Tibial artery (tissue), 4 donors: ENCODE results near the gene CACNA1H.

ENCODE experiments used
- DNase-seq, 2 donors: peaks; one replicate each; pipeline ENCODE4 v3.0.0-alpha.2; 2019
- H3K27ac ChIP-seq, 2 donors: fragments of 200-600 bp; sonication (generic) in 1 of 2; 1 replicate in 1 of 2; 2 replicates in 1 of 2; pipeline ENCODE4 v1.5.1; 2018 to 2019; ENCODE audit warnings: mild to moderate bottlenecking in 1 of 2
- H3K27me3 ChIP-seq, 2 donors: fragments of 200-600 bp; sonication (generic) in 1 of 2; one replicate each; pipeline versions ENCODE4 v1.5.1 to v1.6.0; 2016 to 2019
- H3K36me3 ChIP-seq, 3 donors: fragments of 200-600 bp; sonication (generic) in 2 of 3; one replicate each; pipeline ENCODE4 v1.5.1; 2016 to 2019; ENCODE audit warnings: mild to moderate bottlenecking in 2 of 3
- H3K4me1 ChIP-seq, 4 donors: fragments of 200-600 bp; sonication (generic) in 2 of 4; 1 replicate in 3 of 4; 2 replicates in 1 of 4; pipeline ENCODE4 v1.5.1; 2016 to 2019
- H3K4me3 ChIP-seq, 2 donors: fragments of 200-600 bp; sonication (generic) in 1 of 2; 1 replicate in 1 of 2; 2 replicates in 1 of 2; pipeline ENCODE4 v1.5.1; 2018 to 2019; ENCODE audit warnings: mild to moderate bottlenecking in 2 of 2
- H3K9me3 ChIP-seq, 3 donors: fragments of 200-600 bp; sonication (generic) in 1 of 3; one replicate each; pipeline ENCODE4 v1.5.1; 2016 to 2019
- intact Hi-C: fragments of 100-400 bp; cut with DNase I; formaldehyde crosslinking; loops from one replicate; pipeline ENCODE4 v1.15.0; 2023; ENCODE audit warnings: low total_unique reads
- TF ChIP-seq, protein P1 (sequence below), 2 experiments: fragments of 200-600 bp in 1 of 2; fragments of 450-650 bp in 1 of 2; IDR thresholded peaks; one replicate each; pipeline ENCODE4 v1.5.1; 2017 to 2019; ENCODE audit warnings: antibody characterized with exemption in 2 of 2, mild to moderate bottlenecking in 1 of 2, moderate library complexity in 1 of 2

CACNA1H gene

DNA sequence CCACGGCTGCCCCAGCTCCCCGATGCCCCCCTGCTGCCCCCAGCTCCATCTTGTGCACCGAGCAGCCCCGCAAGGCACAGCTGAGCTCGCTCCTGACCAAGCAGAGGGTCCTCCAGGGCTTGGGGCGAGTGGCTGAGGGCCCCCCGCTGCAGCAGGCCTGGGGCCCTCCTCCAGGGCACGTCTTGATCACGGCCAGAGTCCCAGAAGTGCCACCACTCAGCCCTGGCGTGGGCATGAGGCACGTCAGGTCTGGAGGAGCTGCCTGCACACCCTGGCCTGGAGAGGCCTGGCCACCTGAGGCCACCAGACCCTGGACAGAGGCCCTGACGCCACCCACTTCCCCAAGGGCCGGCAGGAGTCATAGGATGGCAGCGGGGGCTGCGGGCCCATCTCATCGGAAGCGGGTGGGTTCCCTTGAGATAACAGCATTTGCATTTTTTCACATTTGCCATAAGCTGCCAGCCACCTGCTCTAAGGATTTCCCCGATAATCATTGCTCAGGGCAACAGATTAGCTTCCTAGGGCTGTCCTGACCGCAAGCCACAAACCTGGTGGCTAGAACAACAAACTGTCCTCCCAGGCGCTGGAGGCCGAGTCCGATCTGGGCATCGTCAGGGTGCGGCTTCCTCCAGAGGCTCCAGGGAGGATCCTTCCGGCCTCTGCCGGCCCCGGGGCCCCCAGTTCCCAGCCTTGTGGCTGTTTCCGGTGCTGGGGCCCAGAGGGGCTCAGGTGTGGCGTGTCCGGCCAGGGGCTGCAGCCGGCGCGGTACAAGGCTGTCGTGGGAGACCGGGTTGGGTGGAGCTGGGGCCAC lies 32.9 kb upstream of the CACNA1H start:
- Histone ChIP-seq H3K4me1 (no peaks in the 10 kb centered on the region), H3K4me3 (no peak overlapping the region), H3K9me3 (no peaks in the 10 kb centered on the region), H3K36me3 (no peaks in the 10 kb centered on the region), H3K27me3 (peaks cover 0 to 79% of the 10 kb centered on the region in 2 donors), H3K27ac (no peak overlapping the region)
- intact Hi-C loops = no loop called here
- no peak for DNase-seq
- TF ChIP-seq, protein P1, sequence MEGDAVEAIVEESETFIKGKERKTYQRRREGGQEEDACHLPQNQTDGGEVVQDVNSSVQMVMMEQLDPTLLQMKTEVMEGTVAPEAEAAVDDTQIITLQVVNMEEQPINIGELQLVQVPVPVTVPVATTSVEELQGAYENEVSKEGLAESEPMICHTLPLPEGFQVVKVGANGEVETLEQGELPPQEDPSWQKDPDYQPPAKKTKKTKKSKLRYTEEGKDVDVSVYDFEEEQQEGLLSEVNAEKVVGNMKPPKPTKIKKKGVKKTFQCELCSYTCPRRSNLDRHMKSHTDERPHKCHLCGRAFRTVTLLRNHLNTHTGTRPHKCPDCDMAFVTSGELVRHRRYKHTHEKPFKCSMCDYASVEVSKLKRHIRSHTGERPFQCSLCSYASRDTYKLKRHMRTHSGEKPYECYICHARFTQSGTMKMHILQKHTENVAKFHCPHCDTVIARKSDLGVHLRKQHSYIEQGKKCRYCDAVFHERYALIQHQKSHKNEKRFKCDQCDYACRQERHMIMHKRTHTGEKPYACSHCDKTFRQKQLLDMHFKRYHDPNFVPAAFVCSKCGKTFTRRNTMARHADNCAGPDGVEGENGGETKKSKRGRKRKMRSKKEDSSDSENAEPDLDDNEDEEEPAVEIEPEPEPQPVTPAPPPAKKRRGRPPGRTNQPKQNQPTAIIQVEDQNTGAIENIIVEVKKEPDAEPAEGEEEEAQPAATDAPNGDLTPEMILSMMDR (IDR thresholded peaks at IDR 0.05) = no peak

DNA sequence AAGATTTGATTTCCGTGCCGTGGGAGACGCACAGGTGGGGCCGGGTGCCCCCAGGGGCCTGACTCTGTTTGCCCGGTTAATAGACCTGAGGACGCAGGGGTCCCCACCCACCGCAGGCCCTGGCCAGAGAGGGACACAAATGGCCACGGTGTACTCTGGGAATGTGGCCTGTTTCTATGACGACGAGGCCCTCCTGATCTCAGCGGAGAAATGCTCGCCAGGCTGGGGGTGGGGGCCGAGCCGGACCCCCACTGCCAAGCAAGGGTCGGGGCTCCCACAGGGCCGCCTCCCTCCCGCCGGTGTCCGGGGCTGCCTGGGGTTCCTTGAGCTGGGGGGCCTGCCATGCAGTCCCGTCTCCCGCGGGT lies 32.3 kb upstream of the CACNA1H start:
- Histone ChIP-seq H3K9me3 (no peaks in the 10 kb centered on the region), H3K27me3 (peaks cover 0 to 79% of the 10 kb centered on the region in 2 donors), H3K36me3 (no peaks in the 10 kb centered on the region), H3K4me3 (no peak overlapping the region), H3K4me1 (peaks cover 0 to 4% (median 0%) of the 10 kb centered on the region in 4 donors), H3K27ac (no peak overlapping the region)
- intact Hi-C loops = no loop called here
- TF ChIP-seq, protein P1 (IDR thresholded peaks at IDR 0.05) = no peak
- DNase-seq = no peak

DNA sequence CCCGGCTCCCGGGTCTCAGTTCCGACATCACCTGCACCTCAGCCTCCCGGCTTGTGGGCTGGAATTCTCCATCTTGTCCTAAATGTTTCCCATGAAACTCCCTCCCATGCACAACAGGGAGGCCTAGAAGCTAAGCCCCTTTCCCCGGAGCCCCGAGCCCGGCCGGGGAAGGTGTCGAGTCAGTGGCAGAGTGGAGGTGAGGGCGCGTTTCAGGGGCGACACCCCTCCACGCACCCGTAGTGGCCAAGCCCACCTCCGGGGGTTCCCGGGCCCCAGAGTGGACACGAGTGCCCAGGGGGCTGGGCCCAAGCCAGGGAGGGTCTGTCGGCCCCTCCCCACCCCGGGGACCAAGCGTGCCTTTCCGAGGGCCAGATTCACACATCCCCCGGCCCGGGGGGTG lies 31.9 kb upstream of the CACNA1H start:
- intact Hi-C loops = no loop called here
- Histone ChIP-seq H3K27me3 (peaks cover 0 to 80% of the 10 kb centered on the region in 2 donors), H3K36me3 (no peaks in the 10 kb centered on the region), H3K9me3 (no peaks in the 10 kb centered on the region), H3K4me3 (no peak overlapping the region), H3K4me1 (peaks cover 0 to 4% (median 0%) of the 10 kb centered on the region in 4 donors), H3K27ac (no peak overlapping the region)
- DNase-seq = no peak
- TF ChIP-seq, protein P1 (IDR thresholded peaks at IDR 0.05) = no peak

DNA sequence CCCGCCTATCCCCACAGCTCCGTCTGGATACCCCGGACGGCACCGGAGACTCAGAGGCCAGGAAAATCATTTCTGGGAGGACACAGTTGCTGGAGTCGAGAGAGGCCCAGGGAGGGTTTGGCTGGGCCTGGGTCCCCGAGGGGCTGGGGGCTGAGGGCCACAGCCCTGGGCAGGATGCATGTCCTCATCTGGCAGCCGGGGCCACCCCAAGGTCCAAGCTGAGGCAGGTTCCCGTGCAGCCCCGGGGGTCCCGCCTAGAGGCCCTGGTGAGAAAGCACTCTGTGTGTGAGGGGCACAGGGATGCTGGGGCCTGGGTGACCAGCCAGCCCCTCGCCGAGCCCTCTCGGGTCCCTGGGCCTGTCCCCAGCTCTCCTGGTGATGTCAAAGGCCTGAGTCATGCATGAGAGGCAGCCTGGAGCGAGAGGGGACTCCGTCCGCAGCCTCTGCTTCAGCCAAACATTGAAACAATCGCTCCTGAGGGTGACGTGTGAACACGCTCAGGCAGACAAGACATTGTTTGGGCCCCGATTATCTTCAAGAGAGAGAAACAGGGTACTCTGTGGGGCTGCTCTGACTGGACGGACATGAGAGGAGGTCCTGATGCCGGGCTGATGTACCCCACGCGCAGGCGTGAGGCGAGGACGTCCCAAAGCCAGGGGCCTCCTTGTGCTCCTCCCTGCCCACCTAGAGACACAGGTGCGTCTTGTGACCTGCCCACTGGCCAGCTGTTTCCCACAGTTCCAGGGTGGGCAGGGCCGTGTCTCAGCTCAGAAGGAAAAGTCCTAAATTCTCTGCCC lies 31.1 kb upstream of the CACNA1H start:
- no peak for DNase-seq
- TF ChIP-seq, protein P1 (IDR thresholded peaks at IDR 0.05) = no peak
- Histone ChIP-seq H3K27ac (no peak overlapping the region), H3K36me3 (no peaks in the 10 kb centered on the region), H3K4me1 (peaks cover 0 to 4% (median 0%) of the 10 kb centered on the region in 4 donors), H3K9me3 (no peaks in the 10 kb centered on the region), H3K27me3 (peaks cover 0 to 80% of the 10 kb centered on the region in 2 donors), H3K4me3 (no peak overlapping the region)
- intact Hi-C loops = no loop called here

DNA sequence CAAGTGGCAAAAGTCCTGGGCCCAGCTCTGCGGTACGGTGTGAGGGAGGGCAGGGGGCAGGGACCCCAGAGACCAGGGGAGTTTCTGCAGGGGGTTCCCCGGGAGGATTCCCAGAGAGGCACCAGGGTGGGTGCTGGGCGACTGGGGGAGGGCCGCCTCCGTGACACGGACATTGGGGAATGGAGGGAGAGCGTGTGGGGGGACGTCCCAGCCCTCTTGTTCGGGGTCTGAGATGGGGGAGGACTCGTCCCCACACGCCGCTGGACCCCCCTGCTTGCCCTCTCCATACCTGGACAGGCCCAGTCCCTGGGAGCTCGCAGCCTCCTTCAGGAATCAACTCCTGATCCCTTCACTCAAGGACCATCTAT lies 30.5 kb upstream of the CACNA1H start:
- Histone ChIP-seq H3K4me3 (no peak overlapping the region), H3K9me3 (no peaks in the 10 kb centered on the region), H3K27ac (no peak overlapping the region), H3K4me1 (peaks cover 0 to 4% (median 0%) of the 10 kb centered on the region in 4 donors), H3K36me3 (no peaks in the 10 kb centered on the region), H3K27me3 (peaks cover 0 to 78% of the 10 kb centered on the region in 2 donors)
- TF ChIP-seq, protein P1 (IDR thresholded peaks at IDR 0.05) = no peak
- no peak for DNase-seq
- intact Hi-C loops = no loop called here
